22Rv1 (cell line): ENCODE data around the gene RAMACL.

Source experiments
- H3K27ac ChIP-seq: fragments of 450-650 bp; 2 replicates; pipeline ENCODE4 v1.5.1; 2017
- ZFX ChIP-seq: fragments of 450-650 bp; IDR thresholded peaks from 2 replicates; pipeline ENCODE4 v1.6.1; 2017; ENCODE audit warnings: antibody characterized with exemption, borderline replicate concordance
- TF ChIP-seq, protein P1 (sequence below): fragments of 450-650 bp; IDR thresholded peaks from 2 replicates; pipeline ENCODE4 v1.5.1; 2017; ENCODE audit warnings: mild to moderate bottlenecking

RAMACL gene

DNA sequence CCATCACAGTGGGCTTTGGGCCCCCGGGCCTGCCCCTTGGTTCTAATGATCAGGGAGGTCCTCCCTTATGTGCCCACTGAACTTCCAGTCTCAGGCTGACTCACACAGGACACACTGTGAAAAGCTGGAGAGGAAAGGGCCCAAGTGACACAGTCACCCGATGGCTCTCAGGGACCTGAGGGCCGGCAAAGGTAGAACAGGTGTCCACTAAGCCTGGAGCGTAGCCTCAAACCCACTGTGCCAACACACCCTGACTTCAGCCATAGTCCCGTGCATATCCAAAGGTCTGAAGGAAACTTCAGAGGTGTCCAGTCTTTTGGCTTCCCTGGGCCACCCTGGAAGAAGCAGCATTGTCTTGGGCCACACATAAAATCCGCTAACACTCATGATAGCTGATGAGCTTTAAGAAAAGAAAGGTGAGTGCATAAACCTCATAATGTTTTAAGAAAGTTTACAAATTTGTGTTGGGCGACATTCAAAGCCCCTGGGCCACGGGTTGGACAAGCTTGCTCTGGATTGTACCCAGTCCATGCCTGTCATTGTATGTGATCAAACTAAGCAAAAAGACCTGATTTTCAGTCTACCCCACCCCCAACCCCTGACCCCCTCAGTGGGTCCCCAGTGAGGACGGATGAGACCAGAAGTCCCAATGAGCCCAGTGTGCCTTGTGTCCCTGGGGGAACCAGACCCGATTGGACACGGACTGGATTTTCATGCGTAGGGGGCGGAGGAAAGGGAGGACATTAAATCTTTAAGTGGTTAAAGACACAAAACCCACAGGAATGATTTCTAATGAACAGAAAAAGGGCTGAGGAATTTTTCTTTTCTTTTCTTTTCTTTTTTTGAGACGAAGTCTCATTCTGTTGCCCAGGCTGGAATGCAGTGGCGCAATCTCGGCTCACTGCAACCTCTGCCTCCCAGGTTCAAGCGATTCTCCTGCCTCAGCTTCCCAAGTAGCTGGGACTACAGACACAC, 6.1 kb downstream of the RAMACL start:
- TF ChIP-seq ZFX, result no peak
- TF ChIP-seq, protein P1, sequence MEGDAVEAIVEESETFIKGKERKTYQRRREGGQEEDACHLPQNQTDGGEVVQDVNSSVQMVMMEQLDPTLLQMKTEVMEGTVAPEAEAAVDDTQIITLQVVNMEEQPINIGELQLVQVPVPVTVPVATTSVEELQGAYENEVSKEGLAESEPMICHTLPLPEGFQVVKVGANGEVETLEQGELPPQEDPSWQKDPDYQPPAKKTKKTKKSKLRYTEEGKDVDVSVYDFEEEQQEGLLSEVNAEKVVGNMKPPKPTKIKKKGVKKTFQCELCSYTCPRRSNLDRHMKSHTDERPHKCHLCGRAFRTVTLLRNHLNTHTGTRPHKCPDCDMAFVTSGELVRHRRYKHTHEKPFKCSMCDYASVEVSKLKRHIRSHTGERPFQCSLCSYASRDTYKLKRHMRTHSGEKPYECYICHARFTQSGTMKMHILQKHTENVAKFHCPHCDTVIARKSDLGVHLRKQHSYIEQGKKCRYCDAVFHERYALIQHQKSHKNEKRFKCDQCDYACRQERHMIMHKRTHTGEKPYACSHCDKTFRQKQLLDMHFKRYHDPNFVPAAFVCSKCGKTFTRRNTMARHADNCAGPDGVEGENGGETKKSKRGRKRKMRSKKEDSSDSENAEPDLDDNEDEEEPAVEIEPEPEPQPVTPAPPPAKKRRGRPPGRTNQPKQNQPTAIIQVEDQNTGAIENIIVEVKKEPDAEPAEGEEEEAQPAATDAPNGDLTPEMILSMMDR, result no peak
- no peak overlapping the region for H3K27ac ChIP-seq

DNA sequence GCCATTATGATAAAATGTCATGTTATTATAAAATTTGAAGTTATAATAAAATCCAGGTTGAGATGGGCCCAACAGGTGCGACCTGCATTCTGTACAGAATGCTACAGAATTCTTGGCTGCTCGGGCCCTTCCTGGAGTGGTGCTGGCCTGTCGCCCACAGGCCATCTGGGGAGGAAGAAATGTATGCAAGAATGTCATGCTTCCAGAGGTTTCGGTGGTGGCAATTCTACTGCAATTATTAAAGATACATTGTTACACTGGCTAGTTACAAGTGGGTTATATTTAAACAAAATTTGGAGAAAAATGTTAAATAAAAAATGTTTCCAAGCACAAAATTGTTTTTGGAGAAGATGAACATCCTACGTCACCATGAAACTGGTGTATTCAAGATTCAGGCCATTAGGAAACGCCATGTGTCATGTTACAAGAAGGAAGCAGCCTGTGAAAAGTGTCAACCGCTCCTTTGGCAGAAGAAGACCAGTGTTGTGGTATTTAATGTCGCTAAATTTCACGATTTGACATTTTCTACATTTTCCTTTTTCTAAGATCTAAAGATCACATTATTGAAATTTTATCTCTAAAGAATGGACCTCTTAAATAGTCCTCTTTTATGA, 7.1 kb downstream of the RAMACL start:
- TF ChIP-seq, protein P1, result no peak
- TF ChIP-seq ZFX, result no peak
- H3K27ac ChIP-seq, result no peak overlapping the region

DNA sequence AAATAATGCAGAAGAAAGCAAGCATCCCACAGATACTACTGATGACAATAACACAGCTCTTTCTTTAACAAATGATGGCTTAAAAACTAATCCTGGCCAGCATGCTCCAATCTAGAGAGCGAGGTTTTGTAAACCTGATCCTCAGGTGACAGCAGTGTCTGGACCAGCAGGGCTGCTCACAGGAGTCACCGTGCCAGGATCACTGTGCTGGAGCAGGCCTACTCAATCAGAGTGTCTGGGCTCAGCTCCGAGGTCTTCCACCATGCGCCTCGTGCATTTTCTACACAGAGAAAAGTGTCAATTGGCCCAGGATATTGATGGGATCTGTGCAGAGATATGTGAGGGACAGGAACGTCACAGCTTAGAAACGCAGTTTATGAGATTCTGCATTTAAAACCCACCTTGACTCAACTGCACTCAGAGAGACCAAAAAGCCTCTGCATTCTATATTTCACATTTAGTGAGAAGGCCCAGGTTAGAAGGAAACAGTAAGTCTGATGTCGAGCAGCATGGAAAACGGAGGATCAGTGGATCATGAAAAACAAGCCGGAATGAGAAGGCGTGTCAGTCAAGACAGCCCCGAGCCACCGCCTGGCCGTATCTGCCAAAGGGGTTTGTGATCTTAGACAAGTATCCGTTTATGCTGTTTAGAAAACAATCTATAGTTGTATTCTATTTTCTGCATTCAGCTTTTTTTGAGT, 7.8 kb downstream of the RAMACL start:
- TF ChIP-seq, protein P1, result no peak
- no peak for TF ChIP-seq ZFX
- no peak overlapping the region for H3K27ac ChIP-seq

DNA sequence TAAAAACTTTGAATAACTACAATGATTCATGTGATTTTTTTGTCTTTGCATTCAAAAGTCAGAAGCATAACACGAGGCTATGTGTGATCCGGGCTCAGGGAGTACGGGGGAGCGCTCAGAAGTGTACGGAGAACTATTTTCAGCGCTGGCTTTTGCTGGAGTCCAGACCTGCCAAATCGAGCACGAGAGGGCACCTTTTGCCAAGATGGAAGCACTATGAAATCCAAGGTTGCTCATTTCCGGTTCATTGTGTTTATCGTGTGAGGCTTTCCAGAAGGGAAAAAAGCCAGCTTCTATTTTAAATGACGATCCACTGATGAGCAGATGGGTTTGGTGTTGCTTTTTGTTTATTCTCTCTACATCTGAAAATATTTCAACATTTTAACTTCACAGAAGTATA, 11.3 kb downstream of the RAMACL start:
- no peak for TF ChIP-seq ZFX
- TF ChIP-seq, protein P1, result no peak
- no peak overlapping the region for H3K27ac ChIP-seq

DNA sequence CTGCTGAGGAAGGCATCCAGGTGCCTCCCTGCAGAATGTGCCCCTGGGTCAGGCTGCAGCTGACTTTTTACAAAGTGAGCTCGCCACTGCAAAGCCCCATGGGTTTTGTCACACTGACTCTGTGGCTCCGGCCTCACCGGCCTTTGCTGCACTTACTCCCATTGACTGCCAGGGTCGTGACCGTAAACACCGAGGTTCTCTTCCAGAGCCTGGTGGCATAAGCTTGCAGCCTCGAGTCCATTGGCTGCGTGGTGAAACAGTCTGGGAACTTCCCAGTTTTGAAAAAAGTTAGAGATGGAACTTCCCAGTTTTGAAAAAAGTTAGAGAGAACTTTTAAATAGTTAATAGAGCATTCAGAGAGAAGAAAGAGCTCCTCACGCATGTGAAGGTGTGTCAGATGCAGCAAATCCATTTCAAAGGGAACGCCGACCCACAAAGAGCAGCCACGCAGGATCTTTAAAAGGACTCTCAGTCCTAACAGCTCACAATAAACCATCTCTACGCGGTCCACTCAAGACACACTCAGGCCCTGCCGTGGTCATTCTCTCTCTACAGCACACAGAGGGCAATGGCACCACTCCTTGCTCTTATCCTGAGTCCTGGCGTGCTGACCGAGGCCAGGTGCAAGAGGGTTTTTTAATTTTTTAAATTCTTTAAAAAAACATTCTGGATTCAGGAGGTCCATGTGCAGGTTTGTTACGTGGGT, 12.8 kb downstream of the RAMACL start:
- TF ChIP-seq, protein P1, result no peak
- no peak for TF ChIP-seq ZFX
- H3K27ac ChIP-seq, result no peak overlapping the region

DNA sequence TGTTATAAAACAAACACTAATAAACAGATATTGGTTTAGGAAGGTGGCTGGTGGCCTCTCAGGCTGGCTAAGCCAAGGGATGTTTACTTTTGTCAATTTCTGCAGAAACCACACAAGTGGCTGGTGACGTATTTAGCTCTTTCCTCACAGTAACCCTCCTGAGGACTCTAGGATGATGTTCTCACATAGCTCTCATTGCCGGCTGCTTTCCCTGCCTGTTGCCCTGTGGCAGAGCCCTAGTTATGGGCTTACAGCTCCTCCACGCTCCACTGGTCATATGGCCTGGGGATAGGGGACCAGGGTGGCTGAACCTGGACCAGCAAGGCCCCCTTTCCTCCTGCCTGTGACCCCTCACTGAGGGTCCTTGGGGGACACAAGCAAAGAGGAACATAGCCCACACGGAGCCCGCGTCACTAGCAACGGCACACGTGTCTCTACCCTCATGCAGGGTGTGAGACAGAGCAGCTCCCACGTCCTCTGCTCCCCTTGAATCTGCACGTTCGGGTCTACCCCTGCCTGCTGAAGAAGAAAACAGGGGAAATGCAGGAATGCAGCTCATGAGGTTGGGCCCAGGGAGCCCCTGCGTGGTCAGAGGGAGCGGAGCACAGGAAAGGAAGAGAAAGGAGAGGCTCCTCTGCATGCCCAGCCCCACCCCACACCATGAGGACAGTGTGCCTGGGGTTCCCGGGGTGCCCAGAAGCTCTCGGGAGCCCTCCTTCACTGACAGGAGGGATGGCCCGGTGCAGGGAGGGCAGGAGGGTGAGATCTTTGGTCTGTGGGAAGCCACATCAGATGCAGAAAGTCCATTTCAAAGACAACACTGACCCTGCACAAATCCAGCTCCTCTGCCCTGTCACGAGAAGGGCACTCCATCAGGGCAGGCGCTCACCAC, 13.9 kb downstream of the RAMACL start:
- H3K27ac ChIP-seq, result no peak overlapping the region
- TF ChIP-seq ZFX, result no peak
- TF ChIP-seq, protein P1, result no peak
